IMR-90 (cell line): ENCODE data around the gene NEMP1. TPM values are rescaled to one million over a fixed set of nuclear protein-coding genes. Genes with fewer than 3 reads are reported as not detected.

Experiments used
- ATAC-seq: fragments of 200-7000 bp; cut with Tn5 transposase; 2 replicates; pipeline ENCODE4 v1.9.1; 2020; ENCODE audit warnings: low read depth, mild to moderate bottlenecking, moderate library complexity
- BruUV-seq: library from RNA; stranded (reverse); fragments of 400-500 nt; replicated peaks from 2 replicates; lab custom pipeline; 2021; lab: Mats Ljungman, UMichigan
- CTCF ChIA-PET: fragments of 300-600 bp; formaldehyde crosslinking; extraction: SDS; loops from one replicate; lab custom pipeline; 2021; ENCODE audit warnings: antibody characterized with exemption; lab: Yijun Ruan, JAX
- POLR2A ChIA-PET: fragments of 300-600 bp; sonication (Branson Sonifier 250); formaldehyde crosslinking; loops from one replicate; lab custom pipeline; 2022; ENCODE audit warnings: antibody characterized with exemption; ENCODE audit not compliant: unreplicated experiment; lab: Charles Lee
- DNase-seq: peaks from one replicate; pipeline ENCODE4 v3.0.0; 2013
- H2AFZ ChIP-seq: replicated peaks from 2 replicates; pipeline ENCODE3; 2013; ENCODE audit warnings: low read length, mild to moderate bottlenecking; ENCODE audit not compliant: poor library complexity
- H2AK5ac ChIP-seq: 2 replicates; pipeline ENCODE4 v1.6.1; 2013; ENCODE audit warnings: low read depth, low read length, inconsistent platforms
- H2AK9ac ChIP-seq: replicated peaks from 2 replicates; pipeline ENCODE3; 2013; ENCODE audit warnings: mild to moderate bottlenecking, low read depth, low read length, moderate library complexity; ENCODE audit not compliant: poor library complexity
- H2BK120ac ChIP-seq: 2 replicates; pipeline ENCODE4 v1.6.1; 2013; ENCODE audit warnings: low read depth, low read length, inconsistent platforms
- H2BK15ac ChIP-seq: 3 replicates; pipeline ENCODE4 v1.6.1; 2013; ENCODE audit warnings: low read depth, low read length, inconsistent platforms
- H2BK20ac ChIP-seq: 2 replicates; pipeline ENCODE4 v1.6.1; 2013; ENCODE audit warnings: low read depth, mild to moderate bottlenecking, inconsistent platforms, low read length, moderate library complexity
- H2BK5ac ChIP-seq: 2 replicates; pipeline ENCODE4 v1.6.1; 2013; ENCODE audit warnings: mild to moderate bottlenecking, low read depth, low read length, inconsistent platforms; ENCODE audit not compliant: poor library complexity, severe bottlenecking
- H3K14ac ChIP-seq: replicated peaks from 2 replicates; pipeline ENCODE4 v1.6.1; 2013; ENCODE audit warnings: low read depth, low read length, inconsistent platforms
- H3K18ac ChIP-seq: 2 replicates; pipeline ENCODE4 v1.6.1; 2013; ENCODE audit warnings: low read depth, low read length, control low read depth
- H3K23ac ChIP-seq: 2 replicates; pipeline ENCODE4 v1.6.1; 2013; ENCODE audit warnings: low read depth, low read length, inconsistent platforms
- H3K27ac ChIP-seq: 2 replicates; pipeline ENCODE4 v1.5.1; 2013; ENCODE audit warnings: mild to moderate bottlenecking, control low read depth, low read length; ENCODE audit not compliant: insufficient read depth
- H3K27me3 ChIP-seq: 2 replicates; pipeline ENCODE4 v1.6.1; 2013; ENCODE audit warnings: low read length; ENCODE audit not compliant: control insufficient read depth, insufficient read depth
- H3K36me3 ChIP-seq: 2 replicates; pipeline ENCODE4 v1.6.1; 2013; ENCODE audit warnings: low read length, mixed read lengths; ENCODE audit not compliant: control insufficient read depth, insufficient read depth
- H3K4ac ChIP-seq: 2 replicates; pipeline ENCODE4 v1.6.1; 2013; ENCODE audit warnings: low read depth, low read length, inconsistent platforms
- H3K4me1 ChIP-seq: 2 replicates; pipeline ENCODE4 v1.6.1; 2013; ENCODE audit warnings: low read length, mixed read lengths; ENCODE audit not compliant: control insufficient read depth, insufficient read depth
- H3K4me2 ChIP-seq: 2 replicates; pipeline ENCODE4 v1.6.1; 2013; ENCODE audit warnings: low read depth, mild to moderate bottlenecking, control low read depth, low read length, moderate library complexity
- H3K4me3 ChIP-seq: 2 replicates; pipeline ENCODE4 v1.5.1; 2013; ENCODE audit warnings: low read depth, mild to moderate bottlenecking, control low read depth, low read length, moderate library complexity; ENCODE audit not compliant: insufficient read depth
- H3K56ac ChIP-seq: 2 replicates; pipeline ENCODE4 v1.6.1; 2013; ENCODE audit warnings: low read length, inconsistent platforms; ENCODE audit not compliant: insufficient read depth; ENCODE audit errors: extremely low read depth
- H3K79me1 ChIP-seq, 2 experiments: 2 replicates each; pipeline ENCODE4 v1.6.1; 2013; ENCODE audit warnings: low read length in 2 of 2, inconsistent platforms in 1 of 2, low read depth in 1 of 2
- H3K9ac ChIP-seq: 2 replicates; pipeline ENCODE4 v1.6.1; 2013; ENCODE audit warnings: low read depth, low read length, control low read depth
- H3K9me1 ChIP-seq: 2 replicates; pipeline ENCODE4 v1.6.1; 2013; ENCODE audit warnings: low read length, inconsistent platforms; ENCODE audit not compliant: insufficient read depth
- H3K9me3 ChIP-seq: 2 replicates; pipeline ENCODE4 v1.6.1; 2013; ENCODE audit warnings: low read length; ENCODE audit not compliant: control insufficient read depth, insufficient read depth
- H4K20me1 ChIP-seq: 2 replicates; pipeline ENCODE4 v1.6.1; 2013; ENCODE audit warnings: low read length, inconsistent platforms; ENCODE audit not compliant: insufficient read depth
- H4K5ac ChIP-seq: 2 replicates; pipeline ENCODE4 v1.6.1; 2013; ENCODE audit warnings: mild to moderate bottlenecking, low read depth, low read length, control low read depth
- H4K8ac ChIP-seq, 2 experiments: 2 replicates each; pipeline ENCODE4 v1.6.1; 2013; ENCODE audit warnings: low read depth in 2 of 2, low read length in 2 of 2, control low read depth in 1 of 2, inconsistent platforms in 1 of 2
- H4K91ac ChIP-seq: 2 replicates; pipeline ENCODE4 v1.6.1; 2013; ENCODE audit warnings: low read depth, low read length, inconsistent platforms; ENCODE audit not compliant: insufficient read depth
- BHLHE40 ChIP-seq: fragments of 150-350 bp; IDR thresholded peaks from 2 replicates; pipeline ENCODE4 v1.6.1; 2016; ENCODE audit warnings: mild to moderate bottlenecking, low read depth, low read length
- CEBPB ChIP-seq: IDR thresholded peaks from 2 replicates; pipeline ENCODE4 v1.6.1; 2012; ENCODE audit warnings: low read depth, low read length, improper control_type of control experiment
- FOS ChIP-seq: fragments of 150-350 bp; IDR thresholded peaks from 2 replicates; pipeline ENCODE4 v1.6.1; 2016; ENCODE audit warnings: low read depth, low read length
- MAFK ChIP-seq: IDR thresholded peaks from 2 replicates; pipeline ENCODE4 v1.6.1; 2012; ENCODE audit warnings: low read depth, low read length, improper control_type of control experiment
- NFE2L2 ChIP-seq: fragments of 150-350 bp; IDR thresholded peaks from 2 replicates; pipeline ENCODE4 v1.6.1; 2016; ENCODE audit warnings: low read depth, mild to moderate bottlenecking, low read length
- POLR2A ChIP-seq: IDR thresholded peaks from 2 replicates; pipeline ENCODE4 v1.6.1; 2012; ENCODE audit warnings: mild to moderate bottlenecking, low read depth, low read length
- RAD21 ChIP-seq: IDR thresholded peaks from 2 replicates; pipeline ENCODE4 v1.6.1; 2012; ENCODE audit warnings: low read length, improper control_type of control experiment
- RCOR1 ChIP-seq: IDR thresholded peaks from 2 replicates; pipeline ENCODE4 v1.6.1; 2012; ENCODE audit warnings: mild to moderate bottlenecking, low read length, improper control_type of control experiment; ENCODE audit not compliant: insufficient replicate concordance
- SMC3 ChIP-seq: fragments of 150-350 bp; IDR thresholded peaks from 2 replicates; pipeline ENCODE4 v1.6.1; 2016; ENCODE audit warnings: low read depth, mild to moderate bottlenecking, antibody characterized with exemption, low read length, moderate library complexity
- WGBS, 2 experiments: methylation state at CpG; one replicate each; pipeline versions ENCODE4 v1.1.5 to v1.1.7; 2013; ENCODE audit warnings: missing lambda C conversion rate in 2 of 2; ENCODE audit not compliant: insufficient read length in 1 of 2; ENCODE audit errors: extremely low coverage in 2 of 2; 5-methylcytosine and 5-hydroxymethylcytosine counted together
- dilution Hi-C: fragments of 300-500 bp; cut with HindIII; formaldehyde crosslinking; loops from one replicate; pipeline ENCODE4 v1.14.3; 2018; ENCODE audit warnings: low sequenced_read_pairs; ENCODE audit not compliant: unreplicated experiment
- in situ Hi-C: fragments of 300-500 bp; cut with MboI; formaldehyde crosslinking; loops from 3 replicates; pipeline ENCODE4 v1.14.3; 2019; ENCODE audit warnings: low sequenced_read_pairs, inconsistent platforms, mixed read lengths
- intact Hi-C: fragments of 100-400 bp; cut with micrococcal nuclease; formaldehyde crosslinking; loops from 2 replicates; pipeline ENCODE4 v1.10.0; 2022
- polyA plus RNA-seq, 3 experiments: library from polyadenylated mRNA; depleted of rRNA; stranded (reverse); fragments of >200 nt; gene quantifications; 2 replicates each; pipeline ENCODE4 v1.2.3, GENCODE V29; 2012; ENCODE audit warnings: low replicate concordance in 1 of 3
- total RNA-seq: library from RNA; depleted of rRNA; stranded (reverse); fragments of >200 nt; gene quantifications from 2 replicates; pipeline ENCODE4 v1.2.3, GENCODE V29; 2012
- TF ChIP-seq, protein P1 (sequence below): fragments of 150-350 bp; IDR thresholded peaks from 2 replicates; pipeline ENCODE4 v1.6.1; 2017; ENCODE audit warnings: mild to moderate bottlenecking, antibody characterized with exemption, low read length, low read depth
- TF ChIP-seq, protein P2 (sequence below): conservative IDR thresholded peaks from 2 replicates; pipeline ENCODE4 v1.5.1; 2012; ENCODE audit warnings: mild to moderate bottlenecking, low read depth, low read length, improper control_type of control experiment

Gene NEMP1
- total and polyA plus RNA-seq, 2 of the 4 experiments (the other 2 are of a cell fraction): 8.9 to 10.9 TPM

DNA sequence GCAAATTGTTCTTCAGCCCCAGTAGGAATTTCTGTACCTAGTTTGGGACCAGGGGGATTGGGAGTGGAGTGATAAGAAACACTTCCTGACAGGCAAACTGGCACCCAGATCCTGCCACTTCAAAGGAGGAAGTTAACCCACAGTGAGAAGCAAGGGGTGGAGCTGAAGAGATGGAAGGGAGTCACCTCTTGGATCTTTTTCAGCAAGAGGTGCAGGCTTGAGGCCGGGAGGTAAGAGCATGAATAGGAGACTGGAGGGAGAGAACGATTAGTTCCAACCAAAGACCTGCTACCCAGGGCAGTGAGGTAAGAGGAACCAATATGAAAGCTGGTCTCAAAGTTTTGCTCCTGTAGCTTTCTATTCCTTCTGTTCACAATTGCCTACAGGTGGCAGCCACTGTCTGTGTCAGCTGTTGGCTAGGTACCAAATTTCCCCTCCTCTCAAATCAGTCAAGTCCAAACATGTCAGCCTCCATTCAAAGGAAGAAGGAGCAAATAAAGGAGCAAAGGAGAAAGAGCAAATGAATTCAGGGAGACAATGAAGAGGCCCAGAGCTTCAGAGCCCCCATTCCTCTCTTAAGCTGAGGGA lies 47.4 kb downstream of the NEMP1 start:
- no peaks in the 10 kb centered on the region for H3K36me3 ChIP-seq
- no peak overlapping the region for H2BK15ac ChIP-seq
- H2AFZ ChIP-seq: no peak overlapping the region
- ChIA-PET POLR2A (no interaction called here), CTCF (interaction anchor here (0.5 to 0.8 kb wide), 2 partner anchors 14 to 23 kb away, joined by 3 to 4 read pairs; no protein-coding TSS in a partner anchor)
- ATAC-seq (no peak), DNase-seq (no peak)
- no peaks in the 10 kb centered on the region for H3K79me1 ChIP-seq
- dilution Hi-C loops (no loop called here), intact Hi-C loops (no loop called here), in situ Hi-C loops (no loop called here)
- no peak overlapping the region for H3K4me3 ChIP-seq
- peaks cover 66% of the 10 kb centered on the region for H3K27me3 ChIP-seq
- H3K9ac ChIP-seq: no peak overlapping the region
- no peak overlapping the region for H2AK9ac ChIP-seq
- no peaks in the 10 kb centered on the region for H3K4me1 ChIP-seq
- no peak overlapping the region for H2AK5ac ChIP-seq
- no peak overlapping the region for H3K27ac ChIP-seq
- H3K18ac ChIP-seq: no peak overlapping the region
- H3K4me2 ChIP-seq: no peak overlapping the region
- no peaks in the 10 kb centered on the region for H3K9me3 ChIP-seq
- H3K14ac ChIP-seq: no peak overlapping the region
- no peak overlapping the region for H2BK5ac ChIP-seq
- TF ChIP-seq CEBPB (no peak), POLR2A (no peak), FOS (no peak), NFE2L2 (no peak), SMC3 (no peak), RAD21 (no peak), BHLHE40 (no peak), MAFK (no peak), RCOR1 (no peak)
- TF ChIP-seq, protein P1, sequence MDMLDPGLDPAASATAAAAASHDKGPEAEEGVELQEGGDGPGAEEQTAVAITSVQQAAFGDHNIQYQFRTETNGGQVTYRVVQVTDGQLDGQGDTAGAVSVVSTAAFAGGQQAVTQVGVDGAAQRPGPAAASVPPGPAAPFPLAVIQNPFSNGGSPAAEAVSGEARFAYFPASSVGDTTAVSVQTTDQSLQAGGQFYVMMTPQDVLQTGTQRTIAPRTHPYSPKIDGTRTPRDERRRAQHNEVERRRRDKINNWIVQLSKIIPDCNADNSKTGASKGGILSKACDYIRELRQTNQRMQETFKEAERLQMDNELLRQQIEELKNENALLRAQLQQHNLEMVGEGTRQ: no peak
- TF ChIP-seq, protein P2, sequence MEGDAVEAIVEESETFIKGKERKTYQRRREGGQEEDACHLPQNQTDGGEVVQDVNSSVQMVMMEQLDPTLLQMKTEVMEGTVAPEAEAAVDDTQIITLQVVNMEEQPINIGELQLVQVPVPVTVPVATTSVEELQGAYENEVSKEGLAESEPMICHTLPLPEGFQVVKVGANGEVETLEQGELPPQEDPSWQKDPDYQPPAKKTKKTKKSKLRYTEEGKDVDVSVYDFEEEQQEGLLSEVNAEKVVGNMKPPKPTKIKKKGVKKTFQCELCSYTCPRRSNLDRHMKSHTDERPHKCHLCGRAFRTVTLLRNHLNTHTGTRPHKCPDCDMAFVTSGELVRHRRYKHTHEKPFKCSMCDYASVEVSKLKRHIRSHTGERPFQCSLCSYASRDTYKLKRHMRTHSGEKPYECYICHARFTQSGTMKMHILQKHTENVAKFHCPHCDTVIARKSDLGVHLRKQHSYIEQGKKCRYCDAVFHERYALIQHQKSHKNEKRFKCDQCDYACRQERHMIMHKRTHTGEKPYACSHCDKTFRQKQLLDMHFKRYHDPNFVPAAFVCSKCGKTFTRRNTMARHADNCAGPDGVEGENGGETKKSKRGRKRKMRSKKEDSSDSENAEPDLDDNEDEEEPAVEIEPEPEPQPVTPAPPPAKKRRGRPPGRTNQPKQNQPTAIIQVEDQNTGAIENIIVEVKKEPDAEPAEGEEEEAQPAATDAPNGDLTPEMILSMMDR: no peak
- no peak overlapping the region for H4K8ac ChIP-seq
- H2BK20ac ChIP-seq: no peak overlapping the region
- H4K91ac ChIP-seq: no peak overlapping the region
- H3K4ac ChIP-seq: no peak overlapping the region
- no CpG with 5 or more reads among the region's 2 CpGs for WGBS, 2 experiments
- H3K23ac ChIP-seq: no peak overlapping the region
- BruUV-seq: no TSS peak
- H4K20me1 ChIP-seq: no peaks in the 10 kb centered on the region
- no peak overlapping the region for H3K56ac ChIP-seq
- H4K5ac ChIP-seq: no peak overlapping the region
- no peak overlapping the region for H2BK120ac ChIP-seq
- H3K9me1 ChIP-seq: no peaks in the 10 kb centered on the region
